Uterus (tissue), 2 donors: ENCODE data around the gene SPATC1L.

Experiments used
- POLR2A ChIP-seq, 2 donors: fragments of 450-650 bp; IDR thresholded peaks; one replicate each; pipeline ENCODE4 v1.6.1; 2016; ENCODE audit warnings: antibody characterized with exemption in 2 of 2, mild to moderate bottlenecking in 1 of 2, moderate library complexity in 1 of 2
- TF ChIP-seq, protein P1 (sequence below), 4 experiments: fragments of 200-600 bp in 2 of 4; fragments of 450-650 bp in 2 of 4; sonication (generic) in 2 of 4; IDR thresholded peaks; one replicate each; pipeline ENCODE4 v1.5.1; 2016 to 2019; ENCODE audit warnings: antibody characterized with exemption in 4 of 4, mild to moderate bottlenecking in 2 of 4, moderate library complexity in 1 of 4

DNA sequence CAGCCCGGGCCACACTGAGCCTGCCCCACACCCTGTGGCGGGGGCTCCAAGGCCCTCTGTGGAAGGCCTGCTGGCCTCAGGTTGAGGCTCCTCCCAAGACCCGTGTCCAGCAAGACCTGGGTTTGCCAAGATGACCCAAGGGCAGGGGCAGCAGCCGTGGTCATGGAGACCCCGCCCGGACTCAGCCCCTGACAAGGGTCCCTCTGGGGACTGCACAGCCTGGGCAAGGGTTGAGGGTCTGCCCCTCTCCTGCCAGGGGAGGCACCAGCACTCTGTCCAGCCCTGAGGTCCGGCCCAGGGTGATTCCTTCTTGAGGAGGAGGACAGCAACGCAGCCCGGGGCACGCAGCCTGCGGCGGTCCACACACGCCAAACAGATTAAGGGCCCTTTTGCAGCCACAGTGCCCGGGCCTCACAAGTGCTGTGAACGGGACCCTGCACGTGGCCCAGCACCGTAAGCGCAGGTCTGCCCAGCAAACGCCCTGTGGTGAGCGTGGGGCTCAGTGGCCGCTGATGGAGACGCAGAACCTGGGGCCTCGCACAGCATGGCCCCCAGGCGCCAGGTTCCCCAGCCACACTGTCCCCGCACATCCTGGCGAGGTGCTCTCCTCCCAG, 3.4 kb downstream of the SPATC1L start:
- TF ChIP-seq, protein P1, sequence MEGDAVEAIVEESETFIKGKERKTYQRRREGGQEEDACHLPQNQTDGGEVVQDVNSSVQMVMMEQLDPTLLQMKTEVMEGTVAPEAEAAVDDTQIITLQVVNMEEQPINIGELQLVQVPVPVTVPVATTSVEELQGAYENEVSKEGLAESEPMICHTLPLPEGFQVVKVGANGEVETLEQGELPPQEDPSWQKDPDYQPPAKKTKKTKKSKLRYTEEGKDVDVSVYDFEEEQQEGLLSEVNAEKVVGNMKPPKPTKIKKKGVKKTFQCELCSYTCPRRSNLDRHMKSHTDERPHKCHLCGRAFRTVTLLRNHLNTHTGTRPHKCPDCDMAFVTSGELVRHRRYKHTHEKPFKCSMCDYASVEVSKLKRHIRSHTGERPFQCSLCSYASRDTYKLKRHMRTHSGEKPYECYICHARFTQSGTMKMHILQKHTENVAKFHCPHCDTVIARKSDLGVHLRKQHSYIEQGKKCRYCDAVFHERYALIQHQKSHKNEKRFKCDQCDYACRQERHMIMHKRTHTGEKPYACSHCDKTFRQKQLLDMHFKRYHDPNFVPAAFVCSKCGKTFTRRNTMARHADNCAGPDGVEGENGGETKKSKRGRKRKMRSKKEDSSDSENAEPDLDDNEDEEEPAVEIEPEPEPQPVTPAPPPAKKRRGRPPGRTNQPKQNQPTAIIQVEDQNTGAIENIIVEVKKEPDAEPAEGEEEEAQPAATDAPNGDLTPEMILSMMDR (IDR thresholded peaks at IDR 0.05), result no peak
- TF ChIP-seq POLR2A (IDR thresholded peaks at IDR 0.05), result no peak
